Mesenchymal stem cell (in vitro differentiated cells and primary cell): ENCODE results near the gene FAM83E.
A peak's percentile ranks its signal among the peaks of the same experiment; 100 is the strongest.

Source experiments
- DNase-seq: peaks from one replicate; pipeline ENCODE4 v3.0.0-alpha.2; 2013
- H2AFZ ChIP-seq: one replicate; pipeline ENCODE4 v1.6.1; 2013; ENCODE audit warnings: low read depth, mild to moderate bottlenecking, control low read depth, inconsistent platforms, low read length, moderate library complexity
- H2AK5ac ChIP-seq: 2 replicates; pipeline ENCODE4 v1.6.1; 2013; ENCODE audit warnings: low read length, moderate library complexity, mild to moderate bottlenecking, inconsistent platforms; ENCODE audit not compliant: severe bottlenecking
- H2BK120ac ChIP-seq: one replicate; pipeline ENCODE4 v1.6.1; 2013; ENCODE audit warnings: low read depth, mild to moderate bottlenecking, inconsistent platforms, low read length, moderate library complexity
- H2BK12ac ChIP-seq, 2 experiments: one replicate each; pipeline ENCODE4 v1.6.1; 2013; ENCODE audit warnings: inconsistent platforms in 2 of 2, low read length in 2 of 2, mild to moderate bottlenecking in 2 of 2, moderate library complexity in 2 of 2, control low read depth in 1 of 2
- H2BK15ac ChIP-seq: one replicate; pipeline ENCODE4 v1.6.1; 2013; ENCODE audit warnings: mild to moderate bottlenecking, low read depth, inconsistent platforms; ENCODE audit not compliant: poor library complexity, severe bottlenecking
- H2BK5ac ChIP-seq: 2 replicates; pipeline ENCODE4 v1.6.1; 2013; ENCODE audit warnings: low read depth, mild to moderate bottlenecking, low read length, control low read depth, inconsistent platforms; ENCODE audit not compliant: poor library complexity, severe bottlenecking
- H3K14ac ChIP-seq, 2 experiments: one replicate each; pipeline ENCODE4 v1.6.1; 2013; ENCODE audit warnings: inconsistent platforms in 2 of 2, low read length in 2 of 2, control low read depth in 1 of 2, mild to moderate bottlenecking in 1 of 2, moderate library complexity in 1 of 2
- H3K18ac ChIP-seq, 2 experiments: one replicate each; pipeline ENCODE4 v1.6.1; 2013; ENCODE audit warnings: inconsistent platforms in 2 of 2, low read length in 2 of 2, control low read depth in 1 of 2, low read depth in 1 of 2, mild to moderate bottlenecking in 1 of 2
- H3K23ac ChIP-seq, 2 experiments: one replicate each; pipeline ENCODE4 v1.6.1; 2013; ENCODE audit warnings: inconsistent platforms in 2 of 2, low read length in 2 of 2, mild to moderate bottlenecking in 2 of 2, moderate library complexity in 2 of 2, control low read depth in 1 of 2
- H3K27ac ChIP-seq: 2 replicates; pipeline ENCODE4 v1.5.1; 2013; ENCODE audit warnings: mild to moderate bottlenecking, moderate library complexity, low read length, control low read depth, inconsistent platforms; ENCODE audit not compliant: poor library complexity, severe bottlenecking
- H3K27me3 ChIP-seq, 2 experiments: 2 replicates each; pipeline versions ENCODE4 v1.6.1 to v1.7.0; 2013; ENCODE audit warnings: low read length in 2 of 2, mild to moderate bottlenecking in 2 of 2, moderate library complexity in 2 of 2, control low read depth in 1 of 2, inconsistent platforms in 1 of 2; ENCODE audit not compliant: control insufficient read depth in 1 of 2, insufficient read depth in 1 of 2
- H3K36me3 ChIP-seq, 2 experiments: 2 replicates each; pipeline versions ENCODE4 v1.6.1 to v1.7.0; 2013; ENCODE audit warnings: low read length in 2 of 2, control low read depth in 1 of 2, inconsistent platforms in 1 of 2, low read depth in 1 of 2, mild to moderate bottlenecking in 1 of 2; ENCODE audit not compliant: insufficient read depth in 2 of 2, control insufficient read depth in 1 of 2
- H3K4ac ChIP-seq, 2 experiments: one replicate each; pipeline ENCODE4 v1.6.1; 2013; ENCODE audit warnings: inconsistent platforms in 2 of 2, low read length in 2 of 2, mild to moderate bottlenecking in 2 of 2, moderate library complexity in 2 of 2, control low read depth in 1 of 2, low read depth in 1 of 2
- H3K4me1 ChIP-seq: 2 replicates; pipeline ENCODE4 v1.6.1; 2013; ENCODE audit warnings: low read depth, low read length, control low read depth; ENCODE audit not compliant: control insufficient read depth, insufficient read depth
- H3K4me2 ChIP-seq: 2 replicates; pipeline ENCODE4 v1.6.1; 2013; ENCODE audit warnings: low read length, mild to moderate bottlenecking, inconsistent platforms; ENCODE audit not compliant: poor library complexity, severe bottlenecking
- H3K4me3 ChIP-seq, 2 experiments: 2 replicates each; pipeline versions ENCODE4 v1.5.1 to v1.7.0; 2013; ENCODE audit warnings: low read length in 2 of 2, mild to moderate bottlenecking in 2 of 2, control low read depth in 1 of 2, low read depth in 1 of 2; ENCODE audit not compliant: insufficient read depth in 1 of 2
- H3K79me1 ChIP-seq: replicated peaks from 2 replicates; pipeline ENCODE4 v1.6.1; 2013; ENCODE audit warnings: mild to moderate bottlenecking, control low read depth, low read length, inconsistent platforms; ENCODE audit not compliant: poor library complexity, severe bottlenecking
- H3K9ac ChIP-seq: 2 replicates; pipeline ENCODE4 v1.7.0; 2013; ENCODE audit warnings: mild to moderate bottlenecking, low read length, moderate library complexity
- H3K9me3 ChIP-seq: 2 replicates; pipeline ENCODE4 v1.7.0; 2013; ENCODE audit warnings: mild to moderate bottlenecking, low read length; ENCODE audit not compliant: control insufficient read depth
- H4K8ac ChIP-seq: one replicate; pipeline ENCODE4 v1.6.1; 2013; ENCODE audit warnings: inconsistent platforms, mild to moderate bottlenecking, low read length, moderate library complexity
- H4K91ac ChIP-seq: one replicate; pipeline ENCODE4 v1.6.1; 2013; ENCODE audit warnings: mild to moderate bottlenecking, low read length, inconsistent platforms
- WGBS: methylation state at CpG from one replicate; pipeline ENCODE4 v1.1.7; 2013; ENCODE audit warnings: mixed read lengths; 5-methylcytosine and 5-hydroxymethylcytosine counted together

FAM83E gene

GRCh38 chr19:48635263-48635965, 20.5 kb upstream of the FAM83E start:
- WGBS, result 2% methylated on average over 63 of the region's 67 CpGs
- H3K27me3 ChIP-seq, result peaks cover 0 to 7% of the 10 kb centered on the region in 2 experiments
- peak overlapping the region; percentile 97 for H2BK120ac ChIP-seq
- H2AK5ac ChIP-seq, result peak overlapping the region; percentile 97
- peak overlapping the region; percentile 74 for H2BK15ac ChIP-seq
- DNase-seq, result no peak
- H3K4me1 ChIP-seq, result peaks cover 43% of the 10 kb centered on the region
- peak overlapping the region; percentile 73 for H2AFZ ChIP-seq
- peak overlapping the region; percentile 65 to 77 for H3K4ac ChIP-seq
- peak overlapping the region; percentile 95 to 97 for H3K18ac ChIP-seq
- H3K14ac ChIP-seq, result no peak overlapping the region
- H4K91ac ChIP-seq, result peak overlapping the region; percentile 89
- H3K79me1 ChIP-seq, result no peaks in the 10 kb centered on the region
- H3K9me3 ChIP-seq, result no peaks in the 10 kb centered on the region
- peak overlapping the region; percentile 68 for H2BK5ac ChIP-seq
- peak overlapping the region; percentile 72 for H3K4me2 ChIP-seq
- H4K8ac ChIP-seq, result peak overlapping the region; percentile 77
- peak overlapping the region; percentile 99 for H3K9ac ChIP-seq
- peaks cover 12 to 18% of the 10 kb centered on the region in 2 experiments for H3K36me3 ChIP-seq
- no peak overlapping the region for H3K23ac ChIP-seq
- H3K4me3 ChIP-seq, result peak overlapping the region; percentile 68 to 81
- peak overlapping the region; percentile 38 to 95 for H2BK12ac ChIP-seq
- peak overlapping the region; percentile 56 for H3K27ac ChIP-seq

DNA sequence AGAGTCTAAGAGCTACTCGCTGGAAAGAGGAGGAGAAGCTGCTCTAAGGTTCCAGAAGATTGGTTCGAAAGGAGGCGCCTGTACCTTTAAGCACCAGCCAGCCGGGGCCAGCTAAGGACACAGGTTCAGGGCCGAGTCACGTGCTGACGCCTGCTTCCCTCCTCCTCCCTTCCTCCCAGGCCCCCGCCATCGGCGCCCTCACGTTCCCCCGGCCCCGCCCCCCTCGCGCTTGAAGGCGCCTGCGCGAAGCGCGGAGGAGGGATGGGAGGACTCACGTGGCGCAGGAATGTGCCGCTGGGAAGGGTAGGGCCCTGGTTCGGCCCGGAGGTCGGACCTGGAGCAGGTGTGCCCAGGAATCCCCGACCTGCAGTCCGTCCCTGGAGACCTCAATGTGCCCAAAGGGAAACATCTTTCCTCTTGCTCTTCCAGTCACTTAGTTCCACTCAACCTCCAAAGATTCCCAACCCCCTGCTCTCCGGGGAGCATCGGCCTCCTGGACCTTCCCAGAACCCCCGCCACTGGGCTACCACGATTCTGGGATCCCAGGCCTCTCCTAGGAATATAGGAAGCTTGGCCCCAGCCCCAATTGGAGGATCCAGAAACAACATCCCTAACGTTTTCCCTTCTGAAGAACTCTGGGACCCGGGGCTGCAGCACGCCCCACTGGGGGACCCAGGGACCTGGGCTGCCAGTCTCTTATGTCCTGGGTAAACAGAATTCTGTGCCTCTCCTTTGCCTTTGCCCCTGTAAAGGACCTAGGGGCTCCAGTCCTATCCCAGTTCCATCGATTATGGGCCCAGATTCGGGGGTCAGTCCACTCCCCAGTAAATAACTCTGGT, 19.8 kb upstream of the FAM83E start:
- DNase-seq, result peak; percentile 94
- H3K4me2 ChIP-seq, result peak overlapping the region; percentile 50

GRCh38 chr19:48634036-48634342, 19.1 kb upstream of the FAM83E start:
- peaks cover 55% of the 10 kb centered on the region for H3K4me1 ChIP-seq
- H3K27me3 ChIP-seq, result peaks cover 0 to 7% of the 10 kb centered on the region in 2 experiments
- H3K9me3 ChIP-seq, result no peaks in the 10 kb centered on the region
- H2BK120ac ChIP-seq, result peak overlapping the region; percentile 51
- H3K18ac ChIP-seq, result peak overlapping the region; percentile 57 to 91
- no peaks in the 10 kb centered on the region for H3K79me1 ChIP-seq
- peak overlapping the region; percentile 81 for H4K91ac ChIP-seq
- no peak for DNase-seq
- peak overlapping the region; percentile 50 for H3K4me2 ChIP-seq
- H3K27ac ChIP-seq, result peak overlapping the region; percentile 3
- peak overlapping the region; percentile 69 for H3K9ac ChIP-seq
- H2AK5ac ChIP-seq, result peak overlapping the region; percentile 70
- WGBS, result 68% methylated on average over 7 of the region's 7 CpGs
- no peak overlapping the region for H4K8ac ChIP-seq
- peak overlapping the region; percentile 48 to 96 for H3K4ac ChIP-seq
- H3K14ac ChIP-seq, result no peak overlapping the region
- peak overlapping the region; percentile 97 for H2BK12ac ChIP-seq
- H3K36me3 ChIP-seq, result peaks cover 16 to 20% of the 10 kb centered on the region in 2 experiments
- peak overlapping the region in 1 of 2 experiments; percentile 67 for H3K4me3 ChIP-seq
- H2BK15ac ChIP-seq, result no peak overlapping the region
- H3K23ac ChIP-seq, result no peak overlapping the region
- H2AFZ ChIP-seq, result no peak overlapping the region
- H2BK5ac ChIP-seq, result peak overlapping the region; percentile 53

More for the DNA sequence above, 19.8 kb upstream of the FAM83E start:
- Histone ChIP-seq H3K27ac (peak overlapping the region; percentile 56), H3K9me3 (no peaks in the 10 kb centered on the region), H3K23ac (no peak overlapping the region), H3K18ac (peak overlapping the region; percentile 91 to 95), H4K8ac (peak overlapping the region; percentile 77), H3K27me3 (peaks cover 0 to 7% of the 10 kb centered on the region in 2 experiments), H2AFZ (peak overlapping the region; percentile 65), H3K79me1 (no peaks in the 10 kb centered on the region), H4K91ac (peak overlapping the region; percentile 89), H2BK15ac (peak overlapping the region; percentile 60), H2AK5ac (peak overlapping the region; percentile 97), H2BK5ac (peak overlapping the region; percentile 68), H3K14ac (no peak overlapping the region), H3K4ac (peak overlapping the region; percentile 65 to 77), H2BK120ac (peak overlapping the region; percentile 97), H2BK12ac (peak overlapping the region; percentile 4 to 95), H3K4me3 (peak overlapping the region in 1 of 2 experiments; percentile 67), H3K4me1 (peaks cover 51% of the 10 kb centered on the region), H3K9ac (peak overlapping the region; percentile 74), H3K36me3 (peaks cover 16 to 19% of the 10 kb centered on the region in 2 experiments)
- WGBS, result 10% methylated on average over 34 of the region's 37 CpGs
